EL (cell line): ENCODE measurements around the gene NCOR1.
"Not testable (repeated sequence)": the region's sequence is repeated elsewhere in the genome, so short reads cannot be mapped to it uniquely, and the experiment has no call there.

Source experiments
- DNase-seq: peaks from one replicate; pipeline ENCODE4 v3.0.0-alpha.2; 2016

Gene NCOR1

DNA sequence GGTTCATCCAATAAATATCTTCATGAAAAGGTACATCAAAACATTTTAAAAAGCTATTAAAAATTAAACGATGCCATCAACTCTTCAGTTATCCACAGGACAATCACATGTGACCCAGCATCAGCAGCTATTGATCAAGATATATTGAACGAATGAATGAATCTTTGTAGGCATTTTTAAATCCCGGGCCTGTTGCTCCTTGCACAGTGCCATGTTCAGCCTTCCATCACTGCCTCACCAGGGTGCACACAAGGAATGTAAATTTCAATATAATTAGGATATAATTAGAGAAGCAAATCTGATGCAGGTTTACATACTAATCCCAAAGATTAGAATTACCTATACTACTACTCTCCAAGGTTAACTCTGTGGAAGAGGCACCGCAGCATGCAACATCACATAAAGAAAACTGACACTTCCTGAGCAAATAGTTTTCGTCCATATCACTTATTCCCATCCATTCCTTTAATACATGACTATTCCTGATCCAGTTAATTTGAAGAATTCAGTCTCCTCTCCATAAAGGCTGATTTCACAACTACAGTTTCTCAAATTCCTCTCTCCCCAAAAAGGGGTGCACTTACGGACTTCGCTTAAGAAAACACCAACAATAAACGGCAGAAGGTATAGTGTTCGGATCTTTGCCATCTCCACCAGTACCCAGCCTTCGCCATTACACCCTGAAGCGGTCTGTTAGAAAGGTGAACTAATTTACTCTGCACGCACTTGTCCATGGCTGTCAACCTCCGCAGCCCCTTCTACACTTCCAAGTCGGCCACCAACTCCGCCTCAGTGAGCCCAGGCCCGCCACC, 938 bp downstream of the NCOR1 start:
- no peak for DNase-seq

DNA sequence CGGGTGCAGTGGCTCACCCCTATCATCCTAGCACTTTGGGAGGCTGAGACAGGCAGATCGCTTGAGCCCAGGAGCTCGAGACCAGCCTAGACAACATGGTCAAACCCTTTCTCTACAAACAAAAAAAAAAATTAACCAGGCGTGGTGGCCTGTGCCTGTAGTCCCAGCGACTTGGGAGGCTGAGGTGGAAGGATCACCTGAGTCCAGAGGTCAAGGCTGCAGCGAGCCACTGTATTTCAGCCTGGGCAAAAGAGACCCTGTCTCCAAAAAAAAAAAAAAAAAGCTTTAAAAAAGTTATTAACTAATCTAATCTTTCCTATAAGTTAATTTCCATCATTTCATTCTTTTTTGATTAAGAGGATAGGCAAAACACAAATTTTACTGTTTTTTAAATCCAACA, 2.5 kb downstream of the NCOR1 start:
- DNase-seq, result no peak

- DNase-seq, result no peak
Observed at GRCh38 chr17:16211590-16211989, 3.7 kb downstream of the NCOR1 start.

- DNase-seq, result not testable (repeated sequence)
Observed at GRCh38 chr17:16204763-16205162, 10.6 kb downstream of the NCOR1 start.

DNA sequence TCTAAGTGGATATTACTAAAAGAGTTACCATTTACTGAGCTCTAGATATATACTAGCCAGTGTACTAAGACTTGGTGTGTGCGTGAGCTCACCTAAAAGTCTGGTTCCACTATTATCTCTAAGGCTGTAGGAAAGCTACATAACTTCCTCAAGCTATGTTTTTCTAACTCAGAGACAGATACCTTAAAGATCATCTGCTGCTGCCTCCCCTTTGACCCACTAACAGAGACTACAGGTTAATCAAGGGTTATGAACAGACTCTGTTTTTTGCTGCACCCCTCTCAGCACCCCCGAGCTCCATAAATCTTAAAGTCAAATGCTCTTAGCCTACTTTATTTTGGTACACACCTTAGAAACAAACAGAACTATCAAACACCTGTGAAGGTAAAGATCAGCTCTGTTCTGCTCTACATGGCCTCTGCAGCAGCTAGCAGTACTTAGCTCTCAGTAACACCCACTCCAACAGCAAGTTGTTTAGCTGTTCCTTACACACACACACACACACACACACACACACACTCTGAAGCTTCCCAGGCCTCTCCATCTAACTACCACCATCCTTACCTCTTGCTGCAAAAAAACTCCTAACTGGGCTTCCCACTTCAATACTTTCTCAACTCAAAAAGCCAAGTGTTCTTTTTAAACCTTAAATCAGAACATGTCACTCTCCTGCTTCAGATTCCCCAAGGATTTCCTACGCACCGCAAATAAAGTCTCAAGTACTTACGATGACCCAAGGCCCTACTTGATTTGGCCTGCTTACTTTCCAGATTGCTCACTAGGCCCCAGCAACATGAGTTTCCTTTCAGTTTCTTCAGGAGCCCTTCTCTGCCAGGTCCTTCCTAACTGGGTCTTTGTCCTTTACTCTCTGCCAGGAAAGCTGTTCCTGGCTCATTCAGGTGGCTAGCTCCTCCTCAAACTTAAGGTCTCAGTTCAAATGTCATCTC, 12.5 kb downstream of the NCOR1 start:
- not testable (repeated sequence) for DNase-seq

DNA sequence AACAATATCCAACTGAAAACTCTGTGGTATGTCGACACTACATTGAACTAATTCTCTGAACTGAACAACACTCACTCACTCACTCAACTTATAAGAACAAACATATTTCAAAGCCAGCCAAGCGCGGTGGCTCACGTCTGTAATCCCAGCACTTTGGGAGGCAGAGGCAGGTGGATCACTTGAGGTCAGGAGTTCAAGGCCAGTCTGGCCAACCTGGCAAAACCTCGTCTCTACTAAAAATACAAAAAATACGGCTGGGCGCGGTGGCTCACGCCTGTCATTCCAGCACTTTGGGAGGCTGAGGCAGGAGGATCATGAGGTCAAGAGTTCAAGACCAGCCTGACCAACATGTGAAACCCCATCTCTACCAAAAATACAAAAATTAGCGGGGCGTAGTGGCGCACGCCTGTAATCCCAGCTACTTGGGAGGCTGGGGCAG, 13.6 kb downstream of the NCOR1 start:
- DNase-seq, result not testable (repeated sequence)

DNA sequence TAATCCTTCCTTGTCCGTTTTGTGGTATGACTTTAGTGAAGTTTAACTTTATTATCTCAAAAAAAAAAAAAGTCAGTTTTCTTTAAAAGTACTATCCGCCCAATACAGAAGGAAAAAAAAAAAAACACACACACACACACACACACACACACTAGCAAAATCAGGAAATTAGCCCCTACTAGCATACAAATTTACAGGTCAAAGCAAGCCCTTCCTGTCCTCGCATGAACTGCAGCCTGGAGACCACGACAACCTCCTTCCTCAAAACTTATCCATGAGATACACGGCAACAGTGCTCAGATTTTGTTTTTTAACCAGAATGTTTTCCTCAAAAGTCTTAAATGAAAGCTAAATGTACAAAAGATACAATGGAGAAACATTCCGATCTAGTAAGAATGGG, 16.2 kb downstream of the NCOR1 start:
- no peak for DNase-seq

DNA sequence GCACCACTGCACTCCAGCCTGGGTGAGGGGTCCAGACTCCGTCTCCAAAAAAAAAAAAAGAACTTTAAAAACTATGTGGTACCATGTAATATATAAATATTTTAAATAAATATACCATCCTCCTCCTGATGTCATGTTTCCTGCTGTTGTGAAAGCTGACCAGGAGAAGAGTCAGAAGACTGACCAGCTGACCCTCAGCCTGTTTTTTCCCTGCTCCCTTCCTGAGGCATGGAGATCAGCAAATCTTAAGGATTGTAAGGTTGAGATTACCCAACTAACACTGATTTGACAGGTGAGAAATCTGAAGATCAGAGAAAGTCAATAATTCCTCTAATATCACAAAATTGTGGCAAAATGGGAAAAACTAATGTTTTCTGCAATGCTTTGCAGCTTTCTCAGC, 18.1 kb downstream of the NCOR1 start:
- no peak for DNase-seq

- not testable (repeated sequence) for DNase-seq
Observed at GRCh38 chr17:16194307-16194835, 21.0 kb downstream of the NCOR1 start.

GRCh38 chr17:16191604-16192003, 23.7 kb downstream of the NCOR1 start:
- no peak for DNase-seq

- DNase-seq, result no peak
Observed at GRCh38 chr17:16190703-16191360, 24.5 kb downstream of the NCOR1 start.

- DNase-seq, result no peak
Observed at GRCh38 chr17:16189791-16190348, 25.5 kb downstream of the NCOR1 start.

DNA sequence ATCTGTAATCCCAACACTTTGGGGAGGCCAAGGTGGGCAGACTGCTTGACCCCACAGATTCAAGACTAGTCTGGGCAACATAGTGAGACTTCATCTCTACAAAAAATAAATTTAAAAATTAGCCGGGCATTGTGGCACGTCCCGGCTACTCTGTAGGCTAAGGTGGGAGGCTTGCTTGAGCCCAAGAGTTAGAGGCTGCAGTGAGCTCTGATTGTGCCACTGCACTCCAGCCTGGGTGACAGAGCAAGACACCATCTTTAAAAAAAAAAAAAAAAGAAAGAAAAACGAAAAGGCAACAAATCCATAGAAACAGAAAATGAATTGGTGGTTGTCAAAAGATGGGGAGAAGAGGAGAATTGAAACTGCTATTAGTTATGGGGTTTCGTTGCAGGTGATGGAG, 27.7 kb downstream of the NCOR1 start:
- no peak for DNase-seq

DNA sequence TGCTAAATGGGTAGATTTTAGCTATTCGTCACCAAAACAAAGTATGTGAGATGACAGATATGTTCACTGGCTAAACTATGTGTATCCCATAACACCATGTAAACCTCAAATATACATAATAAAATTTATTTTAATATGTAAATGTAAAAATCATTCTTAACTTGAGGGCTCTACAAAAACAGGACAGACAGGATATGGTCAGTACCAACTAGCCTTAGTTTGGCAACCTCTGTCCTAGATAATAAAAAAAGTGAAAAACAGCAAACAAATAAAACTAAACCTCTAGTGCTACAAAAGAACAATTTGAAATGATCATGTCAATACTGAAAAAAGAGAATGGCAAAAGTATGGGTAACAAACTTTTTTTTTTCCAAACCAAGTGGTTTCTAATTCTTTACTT, 33.8 kb downstream of the NCOR1 start:
- DNase-seq, result no peak

DNA sequence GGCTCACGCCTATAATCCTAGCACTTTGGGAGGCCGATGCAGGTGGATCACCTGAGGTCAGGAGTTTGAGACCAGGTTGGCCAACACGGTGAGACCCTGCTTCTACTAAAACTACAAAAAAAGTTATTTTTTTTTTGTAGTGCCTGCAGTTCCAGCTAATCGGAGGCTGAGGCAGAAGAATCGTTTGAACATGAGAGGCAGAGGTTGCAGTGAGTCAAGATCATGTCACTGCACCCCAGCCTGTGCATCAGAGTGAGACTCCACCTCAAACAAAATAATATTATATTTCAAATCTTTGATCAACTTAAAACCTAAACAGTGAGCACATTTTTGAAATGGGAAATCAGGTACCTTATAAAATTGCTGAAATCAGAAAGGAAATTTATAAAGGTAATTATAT, 36.5 kb downstream of the NCOR1 start:
- DNase-seq, result peak; percentile 11

DNA sequence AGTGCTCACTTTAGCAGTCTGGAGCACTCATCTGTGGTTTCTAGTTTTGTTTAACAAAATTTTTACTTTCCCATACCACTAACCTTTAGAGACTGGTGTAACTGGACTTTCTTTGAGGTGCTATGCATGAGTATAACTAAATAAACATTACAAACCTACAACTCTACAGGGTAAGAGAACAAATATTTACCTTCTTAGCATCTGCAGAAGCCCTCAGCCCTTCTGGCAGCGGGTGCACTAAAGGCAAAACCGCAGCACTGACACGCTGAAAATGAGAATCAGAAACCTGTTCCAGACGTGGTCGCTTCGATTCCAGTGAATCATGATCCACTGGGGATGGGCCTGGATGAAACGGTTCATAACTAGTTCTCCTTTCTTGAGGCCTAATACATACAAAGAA, 43.7 kb downstream of the NCOR1 start:
- no peak for DNase-seq

- DNase-seq, result not testable (repeated sequence)
Observed at GRCh38 chr17:16166766-16167165, 48.6 kb downstream of the NCOR1 start.

GRCh38 chr17:16158714-16159113, 56.6 kb downstream of the NCOR1 start:
- DNase-seq, result no peak

- no peak for DNase-seq
Observed at GRCh38 chr17:16155536-16155935, 59.8 kb downstream of the NCOR1 start.

DNA sequence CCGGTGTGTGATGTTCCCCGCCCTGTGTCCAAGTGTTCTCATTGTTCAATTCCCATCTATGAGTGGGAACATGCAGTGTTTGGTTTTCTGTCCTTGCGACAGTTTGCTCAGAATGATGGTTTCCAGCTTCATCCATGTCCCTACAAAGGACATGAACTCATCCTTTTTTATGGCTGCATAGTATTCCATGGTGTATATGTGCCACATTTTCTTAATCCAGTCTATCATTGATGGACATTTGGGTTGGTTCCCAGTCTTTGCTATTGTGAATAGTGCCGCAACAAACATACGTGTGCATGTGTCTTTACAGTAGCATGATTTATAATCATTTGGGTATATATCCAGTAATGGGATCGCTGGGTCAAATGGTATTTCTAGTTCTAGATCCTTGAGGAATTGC, 63.0 kb downstream of the NCOR1 start:
- DNase-seq, result not testable (repeated sequence)

DNA sequence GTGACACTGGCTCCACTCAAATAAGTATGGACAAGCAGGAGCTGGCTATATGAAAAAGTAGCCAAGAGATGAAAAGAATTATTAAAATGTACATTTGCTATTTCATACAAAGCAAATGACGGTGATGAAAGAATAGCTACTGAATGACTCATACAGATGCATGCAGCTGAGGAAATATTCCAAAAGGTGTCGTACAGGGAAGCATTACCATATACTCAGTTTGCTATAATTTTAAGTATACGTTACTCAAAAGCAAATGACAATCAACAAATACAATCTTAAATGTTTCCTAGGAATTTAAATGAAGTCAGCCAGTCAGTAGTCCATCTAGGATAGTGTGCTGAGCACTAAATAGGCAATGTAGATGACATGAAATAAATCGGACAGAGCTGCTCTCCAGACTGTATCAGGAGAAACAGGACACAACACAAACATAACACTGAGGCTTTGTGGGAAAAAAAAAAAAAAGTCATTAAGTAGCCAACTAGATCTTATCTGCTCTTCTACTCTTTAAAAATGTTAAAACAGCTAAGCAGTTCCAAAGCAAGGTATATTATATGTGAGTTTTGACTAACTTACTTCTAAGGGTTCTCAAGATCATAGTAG, 65.0 kb downstream of the NCOR1 start:
- DNase-seq, result peak; percentile 56

DNA sequence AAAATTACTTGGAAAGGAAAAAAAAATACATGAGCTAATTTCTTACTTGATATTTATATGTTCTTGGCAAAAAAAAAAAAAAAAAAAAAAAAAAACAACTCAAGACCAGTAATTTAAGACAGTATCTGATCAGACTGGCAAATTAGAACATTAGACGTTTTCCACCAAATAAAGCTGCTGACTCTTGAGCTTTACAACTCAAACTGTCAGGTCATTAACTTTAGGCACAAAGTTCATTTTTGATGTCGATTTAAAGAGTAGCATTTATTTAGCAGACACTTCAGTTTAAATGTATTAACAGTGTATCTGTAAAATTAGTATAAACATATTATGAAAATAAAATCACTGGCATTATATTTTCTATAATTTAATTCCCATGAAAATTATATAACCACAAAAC, 66.7 kb downstream of the NCOR1 start:
- DNase-seq, result no peak
